Panc1 (cell line): ENCODE data around the gene CACNB1. TPM values are rescaled to one million over a fixed set of nuclear protein-coding genes. Genes with fewer than 3 reads are reported as not detected.
"Not testable (repeated sequence)": the region's sequence is repeated elsewhere in the genome, so short reads cannot be mapped to it uniquely, and the experiment has no call there.

ENCODE experiments used
- ATAC-seq: fragments of 200-7000 bp; cut with Tn5 transposase; 2 replicates; pipeline ENCODE4 v1.9.1; 2020; ENCODE audit warnings: mild to moderate bottlenecking, moderate library complexity
- BruUV-seq: library from RNA; stranded (reverse); fragments of 400-500 nt; replicated peaks from 2 replicates; lab custom pipeline; 2021; lab: Mats Ljungman, UMichigan
- CTCF ChIA-PET: fragments of 300-600 bp; sonication (Branson Sonifier 250); formaldehyde crosslinking; loops from one replicate; lab custom pipeline; 2022; ENCODE audit warnings: antibody characterized with exemption; lab: Charles Lee
- POLR2A ChIA-PET: fragments of 300-600 bp; sonication (Branson Sonifier 250); formaldehyde crosslinking; loops from one replicate; lab custom pipeline; 2022; ENCODE audit warnings: antibody characterized with exemption; lab: Charles Lee
- DNase-seq: peaks from one replicate; pipeline ENCODE4 v3.0.0-alpha.2; 2010; ENCODE audit warnings: low read depth, low spot score
- H3K27ac ChIP-seq: 2 replicates; pipeline ENCODE4 v1.5.1; 2011; ENCODE audit warnings: mild to moderate bottlenecking, low read length, inconsistent platforms
- H3K27me3 ChIP-seq: fragments of 200-500 bp; sonication (Bioruptor generic); 2 replicates; pipeline ENCODE4 v1.6.0; 2014; ENCODE audit warnings: low read length, inconsistent platforms; ENCODE audit not compliant: control insufficient read depth, insufficient read depth
- H3K36me3 ChIP-seq: fragments of 200-500 bp; sonication (Bioruptor generic); 2 replicates; pipeline ENCODE4 v1.5.1; 2014; ENCODE audit warnings: inconsistent platforms, mild to moderate bottlenecking, low read length, moderate library complexity; ENCODE audit not compliant: control insufficient read depth, insufficient read depth
- H3K4me1 ChIP-seq: 2 replicates; pipeline ENCODE4 v1.5.1; 2011; ENCODE audit warnings: inconsistent platforms, mild to moderate bottlenecking, low read length, moderate library complexity; ENCODE audit not compliant: control insufficient read depth, insufficient read depth
- H3K4me3 ChIP-seq, 2 experiments: 2 replicates each; pipeline ENCODE4 v1.5.1; 2011 to 2012; ENCODE audit warnings: low read depth in 2 of 2, low read length in 2 of 2, mild to moderate bottlenecking in 2 of 2, inconsistent platforms in 1 of 2, moderate library complexity in 1 of 2
- H3K9me3 ChIP-seq: fragments of 200-500 bp; sonication (Bioruptor generic); 2 replicates; pipeline ENCODE4 v1.5.1; 2014; ENCODE audit warnings: low read depth, mild to moderate bottlenecking, inconsistent platforms, low read length, moderate library complexity; ENCODE audit not compliant: control insufficient read depth, insufficient read depth
- CTCF ChIP-seq: fragments of 450-650 bp; IDR thresholded peaks from 2 replicates; pipeline ENCODE4 v1.5.1; 2017; ENCODE audit warnings: mild to moderate bottlenecking
- POLR2AphosphoS5 ChIP-seq: IDR thresholded peaks from 2 replicates; pipeline ENCODE4 v1.6.1; 2012; ENCODE audit warnings: mild to moderate bottlenecking, low read depth, low read length, moderate library complexity
- REST ChIP-seq, 2 experiments: IDR thresholded peaks; 2 replicates each; pipeline ENCODE4 v1.6.1; 2011 to 2012; ENCODE audit warnings: low read depth in 2 of 2, control low read depth in 1 of 2, low read length in 1 of 2, mild to moderate bottlenecking in 1 of 2, moderate library complexity in 1 of 2; ENCODE audit not compliant: insufficient read depth in 1 of 2
- SIN3A ChIP-seq: IDR thresholded peaks from 2 replicates; pipeline ENCODE4 v1.6.1; 2012; ENCODE audit warnings: low read depth, mild to moderate bottlenecking, low read length, moderate library complexity, borderline replicate concordance; ENCODE audit not compliant: insufficient read depth
- TCF7L2 ChIP-seq: IDR thresholded peaks from 2 replicates; pipeline ENCODE4 v1.6.1; 2011; ENCODE audit warnings: mild to moderate bottlenecking, low read depth, low read length, inconsistent platforms
- in situ Hi-C: cut with HindIII; loops from 2 replicates; pipeline ENCODE4 v1.10.0; 2016; ENCODE audit warnings: low sequenced_read_pairs, low pct_unique_long_range_greater_than_20kb
- intact Hi-C: fragments of 100-400 bp; cut with micrococcal nuclease; formaldehyde crosslinking; loops from one replicate; pipeline ENCODE4 v1.10.0; 2022; ENCODE audit not compliant: unreplicated experiment
- total RNA-seq: library from RNA; stranded (reverse); gene quantifications from one replicate; pipeline ENCODE4 v1.2.1, GENCODE V29; 2021; ENCODE audit not compliant: unreplicated experiment

The CACNB1 gene
- total RNA-seq, 1 experiment from 2014 or later: 14.9 TPM

GRCh38 chr17:39129544-39129943, 67.9 kb downstream of the CACNB1 start:
- H3K36me3 ChIP-seq, H3K27me3 ChIP-seq, H3K4me3 ChIP-seq, H3K9me3 ChIP-seq, H3K4me1 ChIP-seq, BruUV-seq, DNase-seq, H3K27ac ChIP-seq, POLR2A ChIA-PET, ATAC-seq, intact Hi-C loops, in situ Hi-C loops: not testable (repeated sequence)
- CTCF ChIA-PET: interaction anchor here (0.6 kb wide), 1 partner anchor 104 kb away, joined by 4 read pairs; no protein-coding TSS in a partner anchor

- ATAC-seq (no peak), DNase-seq (no peak)
- H3K27ac ChIP-seq: no peak overlapping the region
- POLR2A ChIA-PET: no interaction called here
- TF ChIP-seq POLR2AphosphoS5: no peak
- no peak for TF ChIP-seq CTCF
- TF ChIP-seq SIN3A: no peak
- TF ChIP-seq REST (IDR thresholded peaks at IDR 0.05; ENCODE audit: insufficient read depth in 1 of 2, low read depth in 2 of 2, low read length in 1 of 2): no peak
- TF ChIP-seq TCF7L2: no peak
- no TSS peak for BruUV-seq
- in situ Hi-C loops: no loop called here
- H3K9me3 ChIP-seq: no peaks in the 10 kb centered on the region
- CTCF ChIA-PET: no interaction called here
- H3K27me3 ChIP-seq: no peaks in the 10 kb centered on the region
- H3K4me3 ChIP-seq: no peak overlapping the region
- intact Hi-C loops: no loop called here
- H3K4me1 ChIP-seq: no peaks in the 10 kb centered on the region
- no peaks in the 10 kb centered on the region for H3K36me3 ChIP-seq
Measured at GRCh38 chr17:39126436-39126835, 71.0 kb downstream of the CACNB1 start.

GRCh38 chr17:39125143-39125875, 72.2 kb downstream of the CACNB1 start:
- Histone ChIP-seq H3K36me3 (no peaks in the 10 kb centered on the region), H3K27ac (no peak overlapping the region), H3K4me1 (no peaks in the 10 kb centered on the region), H3K4me3 (no peak overlapping the region), H3K9me3 (no peaks in the 10 kb centered on the region), H3K27me3 (no peaks in the 10 kb centered on the region)
- ATAC-seq (no peak), DNase-seq (no peak)
- no peak for TF ChIP-seq REST (IDR thresholded peaks at IDR 0.05; ENCODE audit: insufficient read depth in 1 of 2, low read depth in 2 of 2, low read length in 1 of 2)
- no peak for TF ChIP-seq SIN3A
- TF ChIP-seq POLR2AphosphoS5: no peak
- no peak for TF ChIP-seq TCF7L2
- TF ChIP-seq CTCF: no peak
- in situ Hi-C loops (no loop called here), intact Hi-C loops (no loop called here)
- ChIA-PET POLR2A (no interaction called here), CTCF (no interaction called here)
- no TSS peak for BruUV-seq
